Esophagus (tissue), 2 donors: ENCODE measurements around the gene LRP10. TPM values are rescaled to one million over a fixed set of nuclear protein-coding genes. Genes with fewer than 3 reads are reported as not detected.

Experiments
- H3K27ac ChIP-seq, 2 donors: one replicate each; pipeline ENCODE4 v1.5.1; 2013; ENCODE audit warnings: low read depth in 2 of 2, mild to moderate bottlenecking in 2 of 2, inconsistent platforms in 1 of 2, low read length in 1 of 2, moderate library complexity in 1 of 2
- H3K27me3 ChIP-seq, 2 donors: one replicate each; pipeline ENCODE4 v1.6.1; 2013; ENCODE audit warnings: low read length in 2 of 2, control low read depth in 1 of 2, mild to moderate bottlenecking in 1 of 2; ENCODE audit not compliant: insufficient read depth in 2 of 2, control insufficient read depth in 1 of 2
- H3K36me3 ChIP-seq, 2 donors: one replicate each; pipeline ENCODE4 v1.6.1; 2013; ENCODE audit warnings: low read length in 1 of 2; ENCODE audit not compliant: control insufficient read depth in 2 of 2, insufficient read depth in 2 of 2
- H3K4me1 ChIP-seq, 2 donors: one replicate each; pipeline ENCODE4 v1.6.1; 2013; ENCODE audit warnings: low read length in 1 of 2; ENCODE audit not compliant: control insufficient read depth in 2 of 2, insufficient read depth in 2 of 2
- H3K4me3 ChIP-seq, 2 donors: one replicate each; pipeline ENCODE4 v1.5.1; 2013; ENCODE audit warnings: low read length in 2 of 2, mild to moderate bottlenecking in 2 of 2, low read depth in 1 of 2, moderate library complexity in 1 of 2
- H3K9me3 ChIP-seq, 2 donors: one replicate each; pipeline ENCODE4 v1.6.1; 2013; ENCODE audit warnings: mild to moderate bottlenecking in 2 of 2, low read depth in 1 of 2, low read length in 1 of 2, moderate library complexity in 1 of 2; ENCODE audit not compliant: control insufficient read depth in 2 of 2, insufficient read depth in 1 of 2
- WGBS, 2 donors: extraction: QIAGEN DNeasy Blood & Tissue Kit; methylation state at CpG; one replicate each; pipeline ENCODE4 v1.1.7; 2013; 5-methylcytosine and 5-hydroxymethylcytosine counted together
- polyA plus RNA-seq, 2 donors: library from polyadenylated mRNA; stranded (reverse); fragments of 200-250 nt; gene quantifications; one replicate each; pipeline ENCODE4 v1.2.3, GENCODE V29; 2013
- donor health status: healthy with polysubstance abuse.
- donor health status: Bipolar disorder and iron deficiency.

The LRP10 gene
- polyA plus RNA-seq, 2 donors: 69.8 to 129 TPM

- Histone ChIP-seq H3K36me3 (no peaks in the 10 kb centered on the region), H3K9me3 (no peaks in the 10 kb centered on the region), H3K27ac (no peak overlapping the region), H3K4me1 (peaks cover 6 to 13% of the 10 kb centered on the region in 2 donors), H3K4me3 (no peak overlapping the region), H3K27me3 (no peaks in the 10 kb centered on the region)
- WGBS, 2 donors: 87 to 91% methylated on average over 11 of the region's 11 CpGs
These were observed 13.4 kb downstream of the LRP10 start for GRCh38 chr14:22884738-22885523.

- Histone ChIP-seq H3K27me3 (no peaks in the 10 kb centered on the region), H3K9me3 (no peaks in the 10 kb centered on the region), H3K4me1 (peaks cover 6 to 16% of the 10 kb centered on the region in 2 donors), H3K27ac (peak overlapping the region in 1 of 2 donors; percentile 65), H3K36me3 (no peaks in the 10 kb centered on the region), H3K4me3 (peak overlapping the region in 1 of 2 donors; percentile 55)
- 83 to 87% methylated on average over 21 of the region's 21 CpGs for WGBS, 2 donors
These were observed 14.4 kb downstream of the LRP10 start for GRCh38 chr14:22885975-22886374.

- peaks cover 6 to 16% of the 10 kb centered on the region in 2 donors for H3K4me1 ChIP-seq
- peak overlapping the region; percentile 43 to 55 for H3K4me3 ChIP-seq
- H3K9me3 ChIP-seq: no peaks in the 10 kb centered on the region
- no peaks in the 10 kb centered on the region for H3K36me3 ChIP-seq
- peak overlapping the region; percentile 65 to 87 for H3K27ac ChIP-seq
- 1 to 3% methylated on average over 77 of the region's 77 CpGs for WGBS, 2 donors
- H3K27me3 ChIP-seq: no peaks in the 10 kb centered on the region
These were observed 15.1 kb downstream of the LRP10 start for GRCh38 chr14:22886500-22887259.

- WGBS, 2 donors: 23 to 24% methylated on average over 11 of the region's 11 CpGs
- Histone ChIP-seq H3K27ac (peak overlapping the region; percentile 65 to 87), H3K36me3 (no peaks in the 10 kb centered on the region), H3K4me3 (peak overlapping the region; percentile 43 to 55), H3K27me3 (no peaks in the 10 kb centered on the region), H3K9me3 (no peaks in the 10 kb centered on the region), H3K4me1 (peaks cover 6 to 16% of the 10 kb centered on the region in 2 donors)
These were observed 15.9 kb downstream of the LRP10 start for GRCh38 chr14:22887260-22887989.

- Histone ChIP-seq H3K4me1 (peaks cover 2 to 12% of the 10 kb centered on the region in 2 donors), H3K27me3 (no peaks in the 10 kb centered on the region), H3K9me3 (no peaks in the 10 kb centered on the region), H3K36me3 (no peaks in the 10 kb centered on the region), H3K27ac (peak overlapping the region; percentile 14 to 65), H3K4me3 (peak overlapping the region in 1 of 2 donors; percentile 43)
- WGBS, 2 donors: 56 to 57% methylated on average over 5 of the region's 5 CpGs
These were observed 16.4 kb downstream of the LRP10 start for GRCh38 chr14:22887990-22888378.

GRCh38 chr14:22888662-22889061 lies 17.1 kb downstream of the LRP10 start:
- Histone ChIP-seq H3K27ac (no peak overlapping the region), H3K27me3 (no peaks in the 10 kb centered on the region), H3K36me3 (no peaks in the 10 kb centered on the region), H3K4me3 (no peak overlapping the region), H3K9me3 (no peaks in the 10 kb centered on the region), H3K4me1 (peaks cover 2 to 10% of the 10 kb centered on the region in 2 donors)
- 47 to 63% methylated on average over 4 of the region's 4 CpGs for WGBS, 2 donors

GRCh38 chr14:22890416-22890815 lies 18.9 kb downstream of the LRP10 start:
- Histone ChIP-seq H3K4me1 (peaks cover 2 to 10% of the 10 kb centered on the region in 2 donors), H3K36me3 (no peaks in the 10 kb centered on the region), H3K9me3 (no peaks in the 10 kb centered on the region), H3K27ac (no peak overlapping the region), H3K27me3 (no peaks in the 10 kb centered on the region), H3K4me3 (no peak overlapping the region)
- 70 to 76% methylated on average over 1 of the region's 1 CpG for WGBS, 2 donors

- H3K4me1 ChIP-seq: peaks cover 0 to 3% of the 10 kb centered on the region in 2 donors
- H3K9me3 ChIP-seq: no peaks in the 10 kb centered on the region
- WGBS, 2 donors: 78 to 89% methylated on average over 7 of the region's 7 CpGs
- no peaks in the 10 kb centered on the region for H3K27me3 ChIP-seq
- H3K36me3 ChIP-seq: no peaks in the 10 kb centered on the region
- H3K27ac ChIP-seq: no peak overlapping the region
- H3K4me3 ChIP-seq: no peak overlapping the region
These were observed 20.9 kb downstream of the LRP10 start for GRCh38 chr14:22892488-22892887.

GRCh38 chr14:22893706-22894105 lies 22.2 kb downstream of the LRP10 start:
- H3K9me3 ChIP-seq: no peaks in the 10 kb centered on the region
- 95% methylated on average over 4 of the region's 4 CpGs for WGBS, 2 donors
- peaks cover 0 to 3% of the 10 kb centered on the region in 2 donors for H3K4me1 ChIP-seq
- no peaks in the 10 kb centered on the region for H3K36me3 ChIP-seq
- H3K4me3 ChIP-seq: no peak overlapping the region
- no peak overlapping the region for H3K27ac ChIP-seq
- H3K27me3 ChIP-seq: no peaks in the 10 kb centered on the region
